Measurements from ENCODE around the gene EPB42. TPM values are rescaled to one million over a fixed set of nuclear protein-coding genes. Genes with fewer than 3 reads are reported as not detected.
"Not testable (repeated sequence)": the region's sequence is repeated elsewhere in the genome, so short reads cannot be mapped to it uniquely, and the experiment has no call there.

The EPB42 gene
- polyA plus RNA-seq, 3 donors, result 0.08 to 0.13 TPM; not detected in 1

- peaks cover 6% of the 10 kb centered on the region for H3K4me1 Mint-ChIP-seq
- H3K79me2 ChIP-seq (ENCODE audit: insufficient read depth, low read length), result no peaks in the 10 kb centered on the region
- H3K27ac ChIP-seq (ENCODE audit: low read depth in 1 of 2, low read length in 2 of 2), result no peak overlapping the region
- H3K9me3 Mint-ChIP-seq, result peaks cover 0 to 14% (median 3%) of the 10 kb centered on the region in 7 donors
- H3K4me1 ChIP-seq (ENCODE audit: control insufficient read depth in 1 of 2, insufficient read depth in 2 of 2, low read length in 2 of 2), result no peaks in the 10 kb centered on the region
- H3K9ac ChIP-seq (ENCODE audit: insufficient read depth, low read length, poor library complexity, severe bottlenecking), result no peak overlapping the region
- no peak for DNase-seq
- H3K27me3 Mint-ChIP-seq (ENCODE audit: low read depth in 3 of 3), result peaks cover 1 to 6% (median 2%) of the 10 kb centered on the region in 3 donors
- no peak overlapping the region for H3K4me2 ChIP-seq (replicated peaks; ENCODE audit: extremely low read depth, low read length, poor library complexity, severe bottlenecking)
- 100% methylated on average over 2 of the region's 3 CpGs for WGBS (ENCODE audit: insufficient coverage)
- no peak overlapping the region for H3K4me3 Mint-ChIP-seq
- H4K20me1 ChIP-seq (ENCODE audit: insufficient read depth, low read length), result no peaks in the 10 kb centered on the region
- H2AFZ ChIP-seq (ENCODE audit: insufficient read depth, low read depth, low read length, poor library complexity, severe bottlenecking), result no peak overlapping the region
- peaks cover 29 to 47% of the 10 kb centered on the region in 2 donors for H3K36me3 Mint-ChIP-seq
- H3K36me3 ChIP-seq (replicated peaks in 1 of 2; ENCODE audit: control insufficient read depth in 1 of 2, insufficient read depth in 2 of 2, low read length in 2 of 2), result peaks cover 20 to 30% of the 10 kb centered on the region in 2 donors
- intact Hi-C loops (cut with micrococcal nuclease), result loop anchor here in 1 of 2 donors (10.0 kb wide), 1 partner anchor 495 kb away; no protein-coding TSS in a partner anchor
- H3K4me3 ChIP-seq (replicated peaks in 1 of 3; ENCODE audit: low read depth in 2 of 3, low read length in 3 of 3), result no peak overlapping the region
- TF ChIP-seq CTCF (IDR thresholded peaks at IDR 0.05), result no peak
- no peaks in the 10 kb centered on the region for H3K9me3 ChIP-seq (replicated peaks in 1 of 2; ENCODE audit: control insufficient read depth in 1 of 2, insufficient read depth in 1 of 2, low read length in 2 of 2)
- H3K27me3 ChIP-seq (ENCODE audit: control insufficient read depth in 2 of 2, insufficient read depth in 2 of 2, low read length in 2 of 2), result no peaks in the 10 kb centered on the region
- peak overlapping the region in 1 of 7 donors; percentile 54 for H3K27ac Mint-ChIP-seq
Observed at GRCh38 chr15:43199945-43200488, 20.8 kb downstream of the EPB42 start.

DNA sequence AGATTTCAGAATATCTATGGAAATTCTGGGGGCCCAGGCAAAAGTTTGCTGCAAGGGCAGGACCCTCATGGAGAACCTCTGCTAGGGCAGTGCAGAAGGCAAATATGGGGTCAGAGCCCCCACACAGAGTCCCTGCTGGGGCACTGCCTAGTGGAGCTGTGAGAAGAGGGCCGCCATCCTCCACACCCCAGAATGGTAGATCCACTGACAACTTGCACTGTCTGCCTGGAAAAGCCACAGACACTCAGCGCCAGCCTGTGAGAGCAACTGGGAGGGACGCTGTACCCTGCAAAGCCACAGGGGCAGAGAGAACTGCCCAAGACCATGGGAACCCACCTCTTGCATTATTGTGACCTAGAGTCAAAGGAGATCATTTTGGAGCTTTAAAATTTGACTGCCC, 21.8 kb downstream of the EPB42 start:
- TF ChIP-seq CTCF (IDR thresholded peaks at IDR 0.05), result no peak
- Histone ChIP-seq H3K4me2 (replicated peaks; ENCODE audit: extremely low read depth, low read length, poor library complexity, severe bottlenecking) (no peak overlapping the region), H3K27ac (ENCODE audit: low read depth in 1 of 2, low read length in 2 of 2) (no peak overlapping the region), H3K4me3 (replicated peaks in 1 of 3; ENCODE audit: low read depth in 2 of 3, low read length in 3 of 3) (no peak overlapping the region), H3K36me3 (replicated peaks in 1 of 2; ENCODE audit: control insufficient read depth in 1 of 2, insufficient read depth in 2 of 2, low read length in 2 of 2) (peaks cover 30 to 40% of the 10 kb centered on the region in 2 donors), H3K9ac (ENCODE audit: insufficient read depth, low read length, poor library complexity, severe bottlenecking) (no peak overlapping the region), H3K9me3 (replicated peaks in 1 of 2; ENCODE audit: control insufficient read depth in 1 of 2, insufficient read depth in 1 of 2, low read length in 2 of 2) (no peaks in the 10 kb centered on the region), H2AFZ (ENCODE audit: insufficient read depth, low read depth, low read length, poor library complexity, severe bottlenecking) (no peak overlapping the region), H3K4me1 (ENCODE audit: control insufficient read depth in 1 of 2, insufficient read depth in 2 of 2, low read length in 2 of 2) (no peaks in the 10 kb centered on the region), H3K27me3 (ENCODE audit: control insufficient read depth in 2 of 2, insufficient read depth in 2 of 2, low read length in 2 of 2) (no peaks in the 10 kb centered on the region), H4K20me1 (ENCODE audit: insufficient read depth, low read length) (peaks cover 4% of the 10 kb centered on the region), H3K79me2 (ENCODE audit: insufficient read depth, low read length) (no peaks in the 10 kb centered on the region)
- DNase-seq, result no peak
- intact Hi-C loops (cut with micrococcal nuclease), result no loop called here
- H3K27ac Mint-ChIP-seq, result no peak overlapping the region
- H3K9me3 Mint-ChIP-seq, result peaks cover 0 to 14% (median 3%) of the 10 kb centered on the region in 7 donors
- H3K36me3 Mint-ChIP-seq, result peaks cover 39 to 57% of the 10 kb centered on the region in 2 donors
- 100% methylated on average over 2 of the region's 3 CpGs for WGBS (ENCODE audit: insufficient coverage)
- no peak overlapping the region for H3K4me3 Mint-ChIP-seq
- peaks cover 2% of the 10 kb centered on the region for H3K4me1 Mint-ChIP-seq
- H3K27me3 Mint-ChIP-seq (ENCODE audit: low read depth in 3 of 3), result peaks cover 1 to 5% (median 2%) of the 10 kb centered on the region in 3 donors

DNA sequence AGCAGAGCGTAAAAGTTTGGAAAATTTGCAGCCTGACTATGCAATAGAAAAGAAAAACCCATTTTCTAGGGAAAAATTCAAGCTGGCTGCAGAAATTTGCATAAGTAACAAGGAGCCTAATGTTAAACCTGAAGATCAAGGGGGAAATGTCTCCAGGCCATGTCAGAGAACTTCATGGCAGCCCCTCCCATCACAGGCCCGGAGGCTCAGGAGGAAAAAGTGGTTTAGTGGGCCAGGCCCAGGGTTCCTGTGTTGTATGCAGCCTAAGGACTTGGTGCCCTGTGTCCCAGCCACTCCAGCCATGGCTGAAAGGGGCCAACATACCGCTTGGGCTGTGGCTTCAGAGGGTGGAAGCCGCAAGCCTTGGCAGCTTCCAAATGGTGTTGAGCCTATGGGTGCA, 22.3 kb downstream of the EPB42 start:
- H3K9me3 ChIP-seq (replicated peaks in 1 of 2; ENCODE audit: control insufficient read depth in 1 of 2, insufficient read depth in 1 of 2, low read length in 2 of 2); H3K9ac ChIP-seq (ENCODE audit: insufficient read depth, low read length, poor library complexity, severe bottlenecking); intact Hi-C loops (cut with micrococcal nuclease); H3K27ac Mint-ChIP-seq; H3K79me2 ChIP-seq (ENCODE audit: insufficient read depth, low read length); H2AFZ ChIP-seq (ENCODE audit: insufficient read depth, low read depth, low read length, poor library complexity, severe bottlenecking); H3K27ac ChIP-seq (ENCODE audit: low read depth in 1 of 2, low read length in 2 of 2); H3K4me3 ChIP-seq (replicated peaks in 1 of 3; ENCODE audit: low read depth in 2 of 3, low read length in 3 of 3); H3K27me3 ChIP-seq (ENCODE audit: control insufficient read depth in 2 of 2, insufficient read depth in 2 of 2, low read length in 2 of 2); H3K4me1 ChIP-seq (ENCODE audit: control insufficient read depth in 1 of 2, insufficient read depth in 2 of 2, low read length in 2 of 2); H3K4me2 ChIP-seq (replicated peaks; ENCODE audit: extremely low read depth, low read length, poor library complexity, severe bottlenecking); H3K27me3 Mint-ChIP-seq (ENCODE audit: low read depth in 3 of 3); DNase-seq; H3K4me1 Mint-ChIP-seq; H4K20me1 ChIP-seq (ENCODE audit: insufficient read depth, low read length); H3K4me3 Mint-ChIP-seq: not testable (repeated sequence)
- Mint-ChIP-seq H3K36me3 (peaks cover 39 to 59% of the 10 kb centered on the region in 2 donors), H3K9me3 (peaks cover 0 to 14% (median 3%) of the 10 kb centered on the region in 7 donors)
- WGBS (ENCODE audit: insufficient coverage), result 100% methylated on average over 3 of the region's 4 CpGs
- peaks cover 34 to 44% of the 10 kb centered on the region in 2 donors for H3K36me3 ChIP-seq (replicated peaks in 1 of 2; ENCODE audit: control insufficient read depth in 1 of 2, insufficient read depth in 2 of 2, low read length in 2 of 2)
